Muscle of leg (tissue), 11 donors: ENCODE results near the gene SBNO2. TPM values are rescaled to one million over a fixed set of nuclear protein-coding genes. Genes with fewer than 3 reads are reported as not detected.

Experiments used
- DNase-seq: peaks from one replicate; pipeline ENCODE4 v3.0.0; 2013
- H3K27ac ChIP-seq: one replicate; pipeline ENCODE4 v1.5.1; 2013; ENCODE audit warnings: mild to moderate bottlenecking, low read length, control low read depth
- H3K27me3 ChIP-seq: one replicate; pipeline ENCODE4 v1.6.1; 2013; ENCODE audit warnings: low read length; ENCODE audit not compliant: control insufficient read depth, insufficient read depth
- H3K36me3 ChIP-seq: one replicate; pipeline ENCODE4 v1.6.1; 2013; ENCODE audit warnings: low read length; ENCODE audit not compliant: control insufficient read depth, insufficient read depth
- H3K4me1 ChIP-seq: one replicate; pipeline ENCODE4 v1.6.1; 2013; ENCODE audit warnings: low read length; ENCODE audit not compliant: control insufficient read depth, insufficient read depth
- H3K4me3 ChIP-seq: one replicate; pipeline ENCODE4 v1.5.1; 2013; ENCODE audit warnings: low read length, control low read depth
- H3K9me3 ChIP-seq: replicated peaks from 2 replicates; pipeline ENCODE4 v1.6.1; 2013; ENCODE audit warnings: low read depth, low read length; ENCODE audit not compliant: control insufficient read depth
- WGBS: methylation state at CpG from one replicate; pipeline ENCODE4 v1.1.5; 2013; ENCODE audit warnings: missing lambda C conversion rate; ENCODE audit not compliant: insufficient coverage; 5-methylcytosine and 5-hydroxymethylcytosine counted together
- polyA plus RNA-seq, 8 donors: library from polyadenylated mRNA; unstranded; fragments of 120-200 nt; gene quantifications; one replicate each; pipeline versions ENCODE4 v1.2.1 to v1.2.3, GENCODE V29; 2013; ENCODE audit warnings: inconsistent platforms in 1 of 8, low replicate concordance in 1 of 8; ENCODE audit not compliant: insufficient read length in 8 of 8, insufficient read depth in 1 of 8
- total RNA-seq: library from RNA; stranded (reverse); fragments of 120-200 nt; gene quantifications from one replicate; pipeline ENCODE4 v1.2.4, GENCODE V29; 2013

Gene SBNO2
- total and polyA plus RNA-seq, 9 donors: 7.4 to 16.7 (median 12.2) TPM

GRCh38 chr19:1161716-1162115 lies 12.4 kb downstream of the SBNO2 start:
- Histone ChIP-seq H3K36me3 (peaks cover 7% of the 10 kb centered on the region), H3K4me1 (peaks cover 17% of the 10 kb centered on the region), H3K9me3 (no peaks in the 10 kb centered on the region), H3K27ac (no peak overlapping the region), H3K4me3 (no peak overlapping the region), H3K27me3 (no peaks in the 10 kb centered on the region)
- no peak for DNase-seq
- WGBS: 56% methylated on average over 8 of the region's 18 CpGs

- Histone ChIP-seq H3K36me3 (peaks cover 4% of the 10 kb centered on the region), H3K27me3 (no peaks in the 10 kb centered on the region), H3K4me1 (peaks cover 29% of the 10 kb centered on the region), H3K27ac (no peak overlapping the region), H3K9me3 (no peaks in the 10 kb centered on the region), H3K4me3 (no peak overlapping the region)
- no peak for DNase-seq
- 89% methylated on average over 13 of the region's 31 CpGs for WGBS
Measured at GRCh38 chr19:1159864-1160595, 14.0 kb downstream of the SBNO2 start.

- Histone ChIP-seq H3K27me3 (no peaks in the 10 kb centered on the region), H3K27ac (no peak overlapping the region), H3K4me3 (no peak overlapping the region), H3K4me1 (peaks cover 36% of the 10 kb centered on the region), H3K36me3 (peaks cover 4% of the 10 kb centered on the region), H3K9me3 (no peaks in the 10 kb centered on the region)
- WGBS: 91% methylated on average over 27 of the region's 32 CpGs
- DNase-seq: no peak
Measured at GRCh38 chr19:1158885-1159448, 15.1 kb downstream of the SBNO2 start.

- H3K9me3 ChIP-seq: no peaks in the 10 kb centered on the region
- DNase-seq: no peak
- peaks cover 4% of the 10 kb centered on the region for H3K36me3 ChIP-seq
- H3K27ac ChIP-seq: no peak overlapping the region
- H3K27me3 ChIP-seq: no peaks in the 10 kb centered on the region
- peaks cover 29% of the 10 kb centered on the region for H3K4me1 ChIP-seq
- H3K4me3 ChIP-seq: no peak overlapping the region
- 82% methylated on average over 69 of the region's 69 CpGs for WGBS
Measured at GRCh38 chr19:1157931-1158884, 15.9 kb downstream of the SBNO2 start.

GRCh38 chr19:1156830-1157615 lies 17.0 kb downstream of the SBNO2 start:
- Histone ChIP-seq H3K4me1 (peaks cover 32% of the 10 kb centered on the region), H3K9me3 (no peaks in the 10 kb centered on the region), H3K27ac (no peak overlapping the region), H3K27me3 (no peaks in the 10 kb centered on the region), H3K36me3 (peaks cover 13% of the 10 kb centered on the region), H3K4me3 (no peak overlapping the region)
- WGBS: 90% methylated on average over 43 of the region's 46 CpGs
- DNase-seq: no peak

- WGBS: 79% methylated on average over 21 of the region's 24 CpGs
- Histone ChIP-seq H3K36me3 (peaks cover 14% of the 10 kb centered on the region), H3K4me1 (peaks cover 33% of the 10 kb centered on the region), H3K27ac (no peak overlapping the region), H3K27me3 (no peaks in the 10 kb centered on the region), H3K4me3 (no peak overlapping the region), H3K9me3 (no peaks in the 10 kb centered on the region)
- DNase-seq: no peak
Measured at GRCh38 chr19:1156305-1156801, 17.7 kb downstream of the SBNO2 start.

GRCh38 chr19:1155352-1156304 lies 18.4 kb downstream of the SBNO2 start:
- H3K4me3 ChIP-seq: no peak overlapping the region
- no peaks in the 10 kb centered on the region for H3K27me3 ChIP-seq
- no peaks in the 10 kb centered on the region for H3K9me3 ChIP-seq
- H3K36me3 ChIP-seq: peaks cover 18% of the 10 kb centered on the region
- peaks cover 38% of the 10 kb centered on the region for H3K4me1 ChIP-seq
- DNase-seq: no peak
- peak overlapping the region; percentile 31 for H3K27ac ChIP-seq
- 79% methylated on average over 27 of the region's 29 CpGs for WGBS

GRCh38 chr19:1154731-1155351 lies 19.2 kb downstream of the SBNO2 start:
- 22% methylated on average over 28 of the region's 32 CpGs for WGBS
- H3K4me1 ChIP-seq: peaks cover 38% of the 10 kb centered on the region

More at GRCh38 chr19:1154731-1155351, 19.2 kb downstream of the SBNO2 start:
- H3K27ac ChIP-seq: peak overlapping the region; percentile 31
- H3K9me3 ChIP-seq: no peaks in the 10 kb centered on the region
- DNase-seq: peak; percentile 74
- H3K36me3 ChIP-seq: peaks cover 25% of the 10 kb centered on the region
- H3K27me3 ChIP-seq: no peaks in the 10 kb centered on the region
- H3K4me3 ChIP-seq: no peak overlapping the region
